ENCODE results near the gene MGRN1.

Gene MGRN1

GRCh38 chr16:4689864-4690704 is 65.5 kb downstream of the MGRN1 start:
- DNase-seq = no peak

DNA sequence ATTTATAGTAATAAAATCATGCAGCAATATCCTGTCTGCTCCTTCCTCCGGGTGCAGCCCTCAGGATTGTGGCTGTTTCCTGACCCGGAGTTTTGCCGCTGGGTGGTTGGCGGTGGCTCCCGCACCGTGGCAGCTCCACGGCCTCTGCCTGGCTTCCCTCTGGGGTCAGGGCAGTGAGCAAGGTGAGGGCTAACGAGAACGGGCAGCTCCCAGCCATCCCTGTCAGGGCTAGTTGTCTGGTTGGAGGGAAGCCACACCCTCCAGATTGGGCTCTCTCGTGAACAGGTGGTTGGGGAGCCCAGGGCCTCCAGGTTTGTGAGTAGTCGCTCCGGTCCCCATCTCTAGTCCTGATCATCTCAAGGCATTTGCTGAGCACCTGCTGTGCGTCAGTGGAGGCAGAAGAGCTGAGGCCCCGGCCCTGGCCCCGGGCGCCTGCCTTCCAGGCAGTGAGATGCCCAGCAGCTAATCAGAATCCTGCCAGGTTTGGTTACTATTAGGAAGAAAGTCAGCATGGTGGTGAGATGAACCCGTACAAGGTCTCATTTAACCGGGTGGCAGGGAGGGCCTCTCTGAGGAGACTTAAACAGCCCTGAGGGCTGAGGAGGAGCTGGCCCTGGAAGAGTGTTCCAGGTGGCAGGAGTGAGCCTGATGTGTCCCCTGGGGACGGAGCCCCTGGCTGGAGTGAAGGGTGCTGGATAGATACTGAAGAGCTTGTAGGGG is 66.5 kb downstream of the MGRN1 start:
- DNase-seq = no peak

DNA sequence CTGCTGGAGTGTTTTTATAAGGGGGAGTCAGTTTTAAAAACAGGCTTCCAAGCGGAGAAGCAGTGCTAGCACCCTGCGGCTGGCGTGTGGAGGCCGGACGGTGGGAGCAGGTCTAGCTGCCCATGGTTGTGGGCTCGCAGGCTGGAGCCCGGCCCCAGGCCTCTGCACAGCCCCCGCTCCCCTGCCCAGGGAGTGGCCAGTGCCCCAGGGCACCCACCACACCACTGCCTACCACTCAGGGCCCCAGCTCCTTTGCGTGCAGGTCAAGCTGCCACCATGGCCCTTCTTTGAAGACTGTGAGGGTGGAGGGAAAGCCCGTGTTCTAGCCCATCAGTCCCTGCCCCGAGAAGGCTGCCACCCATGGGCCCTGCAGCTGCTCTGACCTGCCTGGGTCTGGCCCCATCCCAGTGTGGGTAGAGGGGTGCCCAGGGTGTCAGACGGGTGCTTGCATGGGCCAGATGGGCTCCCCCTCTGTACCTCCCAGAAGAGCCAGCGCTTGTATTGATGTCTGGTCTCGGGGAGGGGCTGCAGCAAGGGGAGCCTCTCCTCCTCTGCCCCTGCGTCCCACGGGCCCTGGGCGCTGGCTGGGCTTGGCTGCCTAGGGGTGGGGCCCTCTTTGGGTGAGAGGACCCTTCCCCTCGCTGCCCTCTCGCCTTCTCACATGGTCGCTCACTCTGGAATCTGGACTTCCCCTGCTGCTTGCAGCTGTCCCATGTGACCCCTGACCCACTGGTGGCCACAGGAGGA is 67.2 kb downstream of the MGRN1 start:
- no peak for DNase-seq

DNA sequence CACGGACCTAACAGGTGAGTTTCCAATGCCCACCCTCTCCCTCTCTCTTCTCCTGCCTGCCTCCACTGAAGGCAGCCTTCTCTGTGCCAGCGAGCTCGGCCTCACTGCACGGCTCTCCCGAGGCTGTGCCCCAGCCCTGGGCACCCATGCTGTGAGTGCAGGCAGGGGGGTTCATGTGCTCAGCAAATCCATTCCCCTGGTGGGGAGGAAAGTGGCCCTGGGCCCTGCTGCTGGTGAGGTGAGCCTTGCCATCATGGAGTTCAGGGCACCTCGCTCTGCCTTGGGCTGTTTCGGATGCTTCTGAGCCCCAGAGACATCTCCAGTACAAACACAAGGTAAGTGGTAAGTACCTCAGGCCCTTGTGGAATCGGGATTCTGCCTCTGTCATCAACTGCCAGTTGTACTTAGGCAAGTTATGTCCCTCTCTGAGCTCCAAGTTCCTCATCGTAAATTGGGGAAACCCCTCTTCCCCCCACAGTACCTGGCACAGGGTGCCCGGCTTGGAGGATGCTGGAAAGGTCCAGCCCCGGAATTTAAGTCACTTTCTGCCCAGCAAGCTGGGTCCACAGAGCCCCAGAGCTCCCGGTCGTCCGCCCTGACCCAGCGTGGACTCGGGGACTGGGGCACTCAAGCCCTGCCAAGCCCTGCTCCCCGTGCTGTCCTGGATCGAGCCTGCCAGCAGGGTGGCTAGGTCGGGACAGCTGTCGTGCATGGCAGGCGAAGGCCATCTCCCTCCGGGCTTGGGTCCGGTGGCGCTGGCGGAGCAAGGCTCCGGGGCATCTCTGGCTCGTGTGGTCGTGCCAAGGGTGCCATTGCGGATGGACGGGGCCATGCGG is 68.1 kb downstream of the MGRN1 start:
- DNase-seq = peak; percentile 18

DNA sequence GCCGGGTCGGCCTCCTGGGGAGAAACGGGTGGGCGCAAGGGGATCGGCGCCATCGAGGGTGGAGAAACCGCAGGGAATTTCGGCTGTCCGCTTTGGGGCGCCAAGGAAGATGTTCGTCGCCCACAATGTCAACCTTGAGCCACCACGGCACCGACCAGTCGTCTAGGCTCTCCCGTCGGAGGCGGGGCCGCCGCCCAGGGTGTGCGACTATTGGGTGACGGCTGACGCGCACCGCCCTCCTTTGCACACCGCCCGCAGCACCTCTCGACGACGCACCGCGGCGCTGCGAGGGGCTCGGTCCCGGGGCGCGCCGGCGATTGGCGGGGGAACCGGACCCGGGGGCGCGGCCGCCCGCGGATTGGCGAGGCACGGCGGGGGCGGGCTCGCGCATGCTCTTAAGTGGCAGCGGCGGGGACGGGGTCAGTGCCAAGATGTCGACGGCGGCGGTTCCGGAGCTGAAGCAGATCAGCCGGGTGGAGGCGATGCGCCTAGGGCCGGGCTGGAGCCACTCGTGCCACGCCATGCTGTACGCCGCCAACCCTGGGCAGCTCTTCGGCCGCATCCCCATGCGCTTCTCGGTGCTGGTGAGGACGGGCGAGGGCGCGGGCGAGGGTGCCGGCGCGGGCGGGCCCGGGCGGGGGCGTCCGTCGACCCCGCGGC is 68.8 kb downstream of the MGRN1 start, which contains the start of gene NUDT16L1:
Gene NUDT16L1 (plus strand): TSS at position 267 of the 660 bp plus-strand sequence. CDS start 165 bp downstream, at position 432.
- peak; percentile 98 for DNase-seq

GRCh38 chr16:4693956-4694641 is 69.5 kb downstream of the MGRN1 start:
- DNase-seq = peak; percentile 48

GRCh38 chr16:4694642-4695451 is 70.2 kb downstream of the MGRN1 start:
- peak; percentile 18 for DNase-seq

DNA sequence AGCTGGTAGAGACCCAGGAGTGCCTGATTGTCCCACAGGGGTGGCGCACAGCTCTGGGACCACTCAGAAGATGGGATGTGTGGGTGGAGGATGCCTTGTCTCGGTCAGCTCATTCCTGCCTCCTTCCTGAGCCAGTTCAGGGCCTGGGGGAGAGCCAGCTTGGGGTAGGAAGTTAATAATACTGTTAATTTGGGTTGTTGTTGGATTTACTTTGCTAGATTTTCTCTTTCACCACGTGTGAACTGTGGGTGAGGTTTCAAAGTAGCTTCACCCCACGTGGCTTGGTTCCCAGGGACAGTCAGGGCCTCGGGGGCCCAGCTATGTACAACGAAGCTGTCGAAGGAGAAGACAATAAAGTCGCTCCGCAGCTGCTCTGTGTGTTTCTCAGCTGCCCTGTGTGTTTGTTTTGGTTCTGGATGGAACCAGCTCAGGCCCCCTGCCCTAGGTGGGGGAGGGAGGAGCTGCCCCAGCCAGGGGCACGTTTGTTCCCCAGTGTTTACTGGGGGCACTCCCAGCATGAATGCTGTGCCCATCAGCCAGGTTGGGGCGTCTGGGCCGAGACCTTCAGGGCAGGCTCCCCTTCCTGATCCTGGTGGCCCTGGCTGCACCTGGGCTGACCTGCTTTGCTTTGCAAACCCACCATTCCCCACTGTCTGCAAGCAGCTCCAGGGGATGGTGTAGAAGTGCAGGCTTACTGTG is 71.0 kb downstream of the MGRN1 start:
- no peak for DNase-seq

GRCh38 chr16:4696172-4696904 is 71.7 kb downstream of the MGRN1 start:
- DNase-seq = no peak

DNA sequence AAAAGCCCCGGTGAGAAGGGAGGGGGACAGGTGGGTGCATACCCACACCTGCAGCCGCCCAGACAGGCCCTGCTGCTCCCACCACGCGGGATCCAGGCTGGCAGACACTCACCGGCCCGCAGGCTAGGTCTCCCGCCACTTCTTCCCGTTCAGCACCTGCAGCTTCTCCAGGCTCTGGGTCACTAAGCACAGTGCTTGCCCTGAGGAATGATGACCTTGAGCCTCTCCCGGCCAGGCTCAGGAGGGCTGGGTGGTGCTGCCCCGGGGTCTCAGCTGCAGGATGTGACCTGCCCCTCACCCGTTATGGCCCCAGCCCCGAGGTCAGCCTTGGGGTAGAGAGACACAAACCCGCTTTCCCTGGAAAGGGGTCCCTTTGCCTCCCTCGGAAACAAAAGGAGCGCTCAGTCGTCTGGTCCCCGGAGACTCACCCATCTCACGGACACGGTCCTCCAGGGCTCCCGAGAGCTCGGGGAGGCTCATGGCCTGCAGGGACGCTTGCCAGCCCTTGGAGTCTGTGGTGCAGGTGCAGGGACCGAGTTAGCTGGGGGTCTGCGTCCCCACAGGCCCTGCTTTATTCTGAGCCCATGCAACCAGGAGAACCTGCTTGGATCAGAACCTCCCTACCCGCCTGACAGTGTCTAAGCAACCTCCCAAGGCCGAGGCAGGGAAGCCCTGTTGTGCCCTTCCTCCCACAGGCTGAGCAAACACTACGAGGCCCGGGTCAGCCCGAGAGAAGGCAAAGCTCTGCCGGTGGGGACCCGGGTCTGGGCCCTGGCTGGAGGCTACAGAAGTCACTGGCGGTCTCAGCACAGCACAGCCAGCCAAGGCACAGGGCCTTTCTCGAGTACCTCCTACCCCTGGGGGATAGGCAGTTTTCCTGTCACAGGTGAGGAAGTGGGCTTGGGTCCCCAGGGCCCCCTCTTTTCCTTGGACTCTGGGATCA is 72.5 kb downstream of the MGRN1 start:
- no peak for DNase-seq

DNA sequence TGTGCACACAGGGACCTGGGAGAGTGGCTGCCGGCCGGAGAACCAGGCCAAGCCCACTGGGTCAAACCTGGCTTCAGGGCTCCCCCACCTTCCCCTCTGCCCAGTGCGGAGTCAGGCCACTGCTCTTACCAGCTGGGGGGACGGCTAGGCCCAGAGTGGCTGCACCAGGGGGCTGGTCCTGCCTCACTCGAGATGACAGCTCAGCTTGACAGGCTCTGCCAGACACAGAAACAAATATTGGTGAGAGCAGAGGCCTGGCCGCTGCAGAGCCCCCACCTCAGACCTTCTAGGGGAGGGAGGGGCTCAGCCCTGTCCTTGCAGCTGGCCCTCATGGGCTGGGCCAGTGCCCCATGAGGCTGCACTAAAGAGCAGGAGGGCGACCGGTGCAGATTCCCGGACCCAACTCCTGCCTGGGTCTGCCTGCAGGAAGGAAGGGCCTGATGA is 73.2 kb downstream of the MGRN1 start:
- no peak for DNase-seq

DNA sequence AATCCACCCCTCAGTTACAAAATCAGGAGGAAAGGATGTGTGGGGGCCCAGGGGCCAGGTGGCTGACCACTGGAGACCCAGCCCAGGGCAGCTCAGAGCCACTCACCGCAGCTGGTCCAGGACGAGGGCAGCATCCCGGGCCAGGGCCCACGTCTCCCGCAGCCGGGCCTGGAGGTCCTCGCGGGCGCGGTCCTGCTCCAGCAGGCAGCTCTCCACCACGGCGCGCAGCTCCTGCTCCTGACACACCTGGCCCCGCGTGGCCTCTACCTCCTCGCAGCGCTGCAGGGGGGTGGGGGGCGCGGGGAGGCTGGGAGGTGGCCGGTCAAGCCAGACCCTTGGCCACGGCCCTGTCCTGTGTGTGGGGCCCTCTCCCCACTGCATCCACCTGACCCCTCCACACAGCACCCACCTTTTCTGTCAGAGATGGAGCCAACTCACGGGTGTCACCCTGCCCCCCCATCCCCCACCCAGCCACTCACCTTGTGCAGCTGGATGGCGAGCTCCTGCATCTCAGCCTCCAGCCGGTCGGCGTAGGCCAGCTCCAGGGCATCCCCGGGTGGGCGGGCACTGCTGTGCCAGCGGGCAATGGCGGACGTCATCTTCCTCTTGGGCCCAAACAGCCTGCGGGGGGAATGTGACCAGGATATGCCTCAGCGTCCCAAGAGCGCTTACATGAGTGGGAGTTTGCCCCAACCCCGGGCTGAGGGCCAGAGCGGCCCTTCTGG is 73.9 kb downstream of the MGRN1 start:
- DNase-seq = no peak

DNA sequence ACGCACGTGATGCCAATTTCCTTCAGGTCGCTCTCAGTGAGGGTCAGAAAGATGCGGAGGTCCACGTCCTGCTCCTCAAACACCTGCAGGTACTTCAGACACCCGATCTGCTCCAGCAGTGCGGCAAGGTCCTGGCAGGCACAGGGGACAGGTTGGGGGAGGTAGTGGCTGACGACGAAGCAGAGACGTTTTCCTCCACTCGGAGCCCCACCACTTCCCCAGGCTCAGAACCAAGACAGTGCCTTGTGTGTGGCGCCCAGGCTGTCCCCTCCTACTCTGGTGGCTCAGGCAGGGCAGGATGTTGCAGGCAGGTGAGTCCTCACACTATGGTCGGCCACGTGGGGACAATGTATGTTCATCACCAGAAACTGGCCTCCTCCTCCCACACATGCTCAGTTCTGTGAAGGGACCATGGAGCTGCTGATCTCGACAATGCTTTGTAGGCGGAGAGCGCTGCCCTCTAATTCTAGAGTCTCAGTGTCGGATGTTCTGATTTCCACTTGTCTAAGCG is 74.5 kb downstream of the MGRN1 start:
- no peak for DNase-seq

DNA sequence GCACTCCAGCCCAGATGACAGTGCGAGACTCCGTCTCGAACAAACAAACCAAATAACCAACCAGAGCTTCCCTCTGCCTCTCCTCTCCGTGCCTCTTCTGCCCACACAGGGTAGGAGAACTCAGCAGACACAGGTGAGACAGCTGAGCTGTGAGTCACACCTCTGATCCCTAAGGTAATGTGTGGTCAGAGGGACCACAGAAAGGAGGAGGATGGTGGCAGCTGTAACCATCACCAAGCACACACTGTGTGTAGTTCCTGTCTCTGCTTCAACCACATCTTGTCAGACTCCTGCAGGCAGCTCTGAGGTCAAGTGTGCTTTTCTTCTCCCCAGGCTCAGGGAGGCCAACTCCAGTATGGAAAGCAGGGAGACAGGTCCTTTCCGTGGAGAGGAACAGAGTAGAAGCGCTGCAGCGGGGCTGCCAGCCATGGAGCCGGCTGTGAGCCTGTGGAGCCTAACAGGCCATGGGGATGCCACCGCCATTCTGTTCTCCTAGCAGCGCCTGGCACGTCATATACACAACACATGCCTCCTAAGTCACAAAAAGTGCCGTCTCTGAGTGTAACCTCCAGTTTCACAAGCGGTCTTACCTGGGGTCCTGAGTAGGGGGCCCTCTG is 75.9 kb downstream of the MGRN1 start:
- no peak for DNase-seq

- DNase-seq = no peak
Measured at GRCh38 chr16:4700997-4701743, 76.5 kb downstream of the MGRN1 start.

All from OCI-M1 (cell line).